ENCODE measurements around the gene TBC1D4. TPM values are rescaled to one million over a fixed set of nuclear protein-coding genes. Genes with fewer than 3 reads are reported as not detected.
A peak's percentile ranks its signal among the peaks of the same experiment; 100 is the strongest.

Gene TBC1D4
- total and polyA plus RNA-seq, 2 donors (not counting 1 experiment from before 2014, with no cell fraction given), result 10.3 to 15.4 TPM

DNA sequence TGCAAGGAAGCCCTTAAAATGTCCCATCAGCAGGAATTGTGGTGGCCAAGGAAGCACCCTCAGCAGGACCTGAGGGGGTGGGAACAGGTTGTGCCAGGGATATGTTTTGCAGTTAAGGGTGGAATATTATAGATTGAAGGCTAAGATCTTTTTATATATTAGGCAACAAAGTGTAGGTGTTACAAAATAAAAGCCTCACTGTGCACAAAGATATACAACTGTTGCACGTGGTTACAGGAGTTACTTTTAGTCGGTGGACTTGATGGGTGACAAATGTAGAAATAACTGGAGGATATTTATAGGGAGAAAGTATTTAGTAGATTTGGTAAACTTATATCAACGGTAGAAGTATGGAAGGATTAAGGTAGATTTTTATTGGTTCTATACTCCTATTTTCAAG, 35.1 kb downstream of the TBC1D4 start:
- H3K4me1 ChIP-seq (ENCODE audit: control insufficient read depth, extremely low read depth, insufficient read depth, low read length), result peaks cover 4% of the 10 kb centered on the region
- H3K9me3 ChIP-seq (ENCODE audit: control insufficient read depth, insufficient read depth, low read depth, low read length), result no peaks in the 10 kb centered on the region
- H3K36me3 ChIP-seq (ENCODE audit: control insufficient read depth, insufficient read depth, low read length), result no peaks in the 10 kb centered on the region
- H3K27ac ChIP-seq (ENCODE audit: insufficient read depth, low read length), result no peak overlapping the region
- H3K4me2 ChIP-seq (ENCODE audit: extremely low read depth, insufficient read depth, low read length), result no peak overlapping the region
- H4K20me1 ChIP-seq (ENCODE audit: control insufficient read depth, extremely low read depth, insufficient read depth, low read length), result no peaks in the 10 kb centered on the region
- no peak for TF ChIP-seq EZH2 (IDR thresholded peaks at IDR 0.05; ENCODE audit: low read length, missing control alignments)
- TF ChIP-seq, protein P1, sequence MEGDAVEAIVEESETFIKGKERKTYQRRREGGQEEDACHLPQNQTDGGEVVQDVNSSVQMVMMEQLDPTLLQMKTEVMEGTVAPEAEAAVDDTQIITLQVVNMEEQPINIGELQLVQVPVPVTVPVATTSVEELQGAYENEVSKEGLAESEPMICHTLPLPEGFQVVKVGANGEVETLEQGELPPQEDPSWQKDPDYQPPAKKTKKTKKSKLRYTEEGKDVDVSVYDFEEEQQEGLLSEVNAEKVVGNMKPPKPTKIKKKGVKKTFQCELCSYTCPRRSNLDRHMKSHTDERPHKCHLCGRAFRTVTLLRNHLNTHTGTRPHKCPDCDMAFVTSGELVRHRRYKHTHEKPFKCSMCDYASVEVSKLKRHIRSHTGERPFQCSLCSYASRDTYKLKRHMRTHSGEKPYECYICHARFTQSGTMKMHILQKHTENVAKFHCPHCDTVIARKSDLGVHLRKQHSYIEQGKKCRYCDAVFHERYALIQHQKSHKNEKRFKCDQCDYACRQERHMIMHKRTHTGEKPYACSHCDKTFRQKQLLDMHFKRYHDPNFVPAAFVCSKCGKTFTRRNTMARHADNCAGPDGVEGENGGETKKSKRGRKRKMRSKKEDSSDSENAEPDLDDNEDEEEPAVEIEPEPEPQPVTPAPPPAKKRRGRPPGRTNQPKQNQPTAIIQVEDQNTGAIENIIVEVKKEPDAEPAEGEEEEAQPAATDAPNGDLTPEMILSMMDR (conservative IDR thresholded peaks at IDR 0.05 in 1 of 2, IDR thresholded peaks at IDR 0.05 in 1 of 2; ENCODE audit: low read depth in 1 of 2, low read length in 2 of 2), result no peak
- no peaks in the 10 kb centered on the region for H3K27me3 ChIP-seq (ENCODE audit: control insufficient read depth, insufficient read depth, low read length)
- no peak for DNase-seq (ENCODE audit: low read depth in 2 of 2)
- no peak overlapping the region for H3K9ac ChIP-seq (ENCODE audit: insufficient read depth, low read length)
- no peak overlapping the region for H2AFZ ChIP-seq (ENCODE audit: low read length)
- H3K4me3 ChIP-seq (replicated peaks in 1 of 4; ENCODE audit: control extremely low read depth in 1 of 4, insufficient read depth in 1 of 4, low read depth in 3 of 4, low read length in 4 of 4), result no peak overlapping the region
- no peaks in the 10 kb centered on the region for H3K79me2 ChIP-seq (ENCODE audit: control insufficient read depth, insufficient read depth, low read length)

DNA sequence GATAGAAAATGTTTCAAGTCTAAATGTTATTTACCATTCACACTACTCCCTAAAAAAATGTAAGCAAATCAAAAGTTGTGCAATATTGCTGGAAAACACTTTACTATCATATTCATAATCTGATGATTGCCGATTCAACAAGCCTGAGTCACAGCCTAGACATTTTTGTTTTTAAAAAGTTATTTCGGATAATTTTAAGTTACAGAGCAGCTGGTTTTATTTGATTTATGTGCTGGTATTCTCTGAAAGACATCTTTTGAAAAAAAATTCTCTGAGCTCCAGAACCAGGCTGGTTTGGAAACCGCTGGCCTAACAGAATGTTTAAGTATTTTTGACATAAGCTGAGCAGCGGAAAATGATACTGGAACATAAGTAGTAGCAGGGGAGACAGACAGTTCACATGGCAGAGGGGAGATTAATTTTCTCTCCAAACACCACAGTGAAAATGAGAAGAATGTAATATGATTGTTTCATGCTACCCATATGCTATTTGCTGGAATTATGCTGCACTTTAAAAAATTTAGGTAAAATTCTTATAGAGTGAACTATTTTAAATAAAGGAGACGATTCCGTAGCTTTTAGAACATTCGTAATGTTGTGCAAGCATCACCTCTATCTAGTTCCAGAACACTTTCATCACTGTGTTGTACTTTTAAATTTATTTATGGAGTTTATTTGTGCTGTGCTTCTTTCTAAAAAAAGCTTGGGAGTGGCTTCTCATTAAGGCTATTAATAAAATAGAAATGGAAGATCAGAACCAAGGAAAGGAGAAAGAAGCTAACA, 36.1 kb downstream of the TBC1D4 start:
- DNase-seq (ENCODE audit: low read depth in 2 of 2), result peak in 1 of 2 donors; percentile 73
- no peak overlapping the region for H3K9ac ChIP-seq (ENCODE audit: insufficient read depth, low read length)
- no peaks in the 10 kb centered on the region for H3K9me3 ChIP-seq (ENCODE audit: control insufficient read depth, insufficient read depth, low read depth, low read length)
- no peak overlapping the region for H3K27ac ChIP-seq (ENCODE audit: insufficient read depth, low read length)
- no peaks in the 10 kb centered on the region for H4K20me1 ChIP-seq (ENCODE audit: control insufficient read depth, extremely low read depth, insufficient read depth, low read length)
- H3K27me3 ChIP-seq (ENCODE audit: control insufficient read depth, insufficient read depth, low read length), result no peaks in the 10 kb centered on the region
- H2AFZ ChIP-seq (ENCODE audit: low read length), result no peak overlapping the region
- TF ChIP-seq, protein P1 (conservative IDR thresholded peaks at IDR 0.05 in 1 of 2, IDR thresholded peaks at IDR 0.05 in 1 of 2; ENCODE audit: low read depth in 1 of 2, low read length in 2 of 2), result no peak
- TF ChIP-seq EZH2 (IDR thresholded peaks at IDR 0.05; ENCODE audit: low read length, missing control alignments), result no peak
- H3K4me3 ChIP-seq (replicated peaks in 1 of 4; ENCODE audit: control extremely low read depth in 1 of 4, insufficient read depth in 1 of 4, low read depth in 3 of 4, low read length in 4 of 4), result peak overlapping the region; percentile 11 to 51 (median 33)
- H3K36me3 ChIP-seq (ENCODE audit: control insufficient read depth, insufficient read depth, low read length), result no peaks in the 10 kb centered on the region
- H3K79me2 ChIP-seq (ENCODE audit: control insufficient read depth, insufficient read depth, low read length), result no peaks in the 10 kb centered on the region
- H3K4me1 ChIP-seq (ENCODE audit: control insufficient read depth, extremely low read depth, insufficient read depth, low read length), result peaks cover 4% of the 10 kb centered on the region
- peak overlapping the region; percentile 91 for H3K4me2 ChIP-seq (ENCODE audit: extremely low read depth, insufficient read depth, low read length)

DNA sequence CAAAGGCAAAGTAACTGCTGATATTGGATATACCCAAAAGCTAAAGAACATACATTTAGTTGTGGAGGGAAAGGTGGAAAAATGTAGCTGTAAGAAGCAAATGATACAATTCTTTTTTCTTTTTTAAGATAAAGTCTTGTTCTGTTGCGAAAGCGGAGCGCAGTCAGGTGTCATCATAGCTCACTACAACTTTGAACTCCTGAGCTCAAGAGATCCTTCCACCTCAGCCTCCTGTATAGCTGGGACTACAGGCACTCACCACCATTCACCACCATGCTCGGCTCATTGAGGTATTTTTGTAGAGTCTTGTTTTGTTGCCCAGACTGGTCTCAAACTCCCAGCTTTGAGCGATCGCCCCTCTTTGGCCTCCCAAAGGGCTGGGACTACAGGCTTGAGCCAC, 38.0 kb downstream of the TBC1D4 start:
- DNase-seq (ENCODE audit: low read depth in 2 of 2), result no peak
- no peak overlapping the region for H3K4me2 ChIP-seq (ENCODE audit: extremely low read depth, insufficient read depth, low read length)
- no peak overlapping the region for H3K9ac ChIP-seq (ENCODE audit: insufficient read depth, low read length)
- no peaks in the 10 kb centered on the region for H3K27me3 ChIP-seq (ENCODE audit: control insufficient read depth, insufficient read depth, low read length)
- no peak overlapping the region for H3K27ac ChIP-seq (ENCODE audit: insufficient read depth, low read length)
- no peak for TF ChIP-seq EZH2 (IDR thresholded peaks at IDR 0.05; ENCODE audit: low read length, missing control alignments)
- TF ChIP-seq, protein P1 (conservative IDR thresholded peaks at IDR 0.05 in 1 of 2, IDR thresholded peaks at IDR 0.05 in 1 of 2; ENCODE audit: low read depth in 1 of 2, low read length in 2 of 2), result no peak
- H3K79me2 ChIP-seq (ENCODE audit: control insufficient read depth, insufficient read depth, low read length), result no peaks in the 10 kb centered on the region
- no peak overlapping the region for H2AFZ ChIP-seq (ENCODE audit: low read length)
- H3K36me3 ChIP-seq (ENCODE audit: control insufficient read depth, insufficient read depth, low read length), result no peaks in the 10 kb centered on the region
- no peak overlapping the region for H3K4me3 ChIP-seq (replicated peaks in 1 of 4; ENCODE audit: control extremely low read depth in 1 of 4, insufficient read depth in 1 of 4, low read depth in 3 of 4, low read length in 4 of 4)
- no peaks in the 10 kb centered on the region for H4K20me1 ChIP-seq (ENCODE audit: control insufficient read depth, extremely low read depth, insufficient read depth, low read length)
- H3K4me1 ChIP-seq (ENCODE audit: control insufficient read depth, extremely low read depth, insufficient read depth, low read length), result peaks cover 4% of the 10 kb centered on the region
- H3K9me3 ChIP-seq (ENCODE audit: control insufficient read depth, insufficient read depth, low read depth, low read length), result no peaks in the 10 kb centered on the region

Measured in fibroblast of lung (primary cell).